GM23248 (cell line): Measurements from ENCODE around the gene FAM210B. TPM values are rescaled to one million over a fixed set of nuclear protein-coding genes. Genes with fewer than 3 reads are reported as not detected.

Experiments used
- DNase-seq: peaks from one replicate; pipeline ENCODE4 v3.0.0-alpha.2; 2015
- H2AFZ ChIP-seq: fragments of 200-600 bp; sonication (generic); 2 replicates; pipeline ENCODE4 v1.6.1; 2016; ENCODE audit warnings: antibody characterized with exemption
- H3F3A ChIP-seq: fragments of 200-600 bp; sonication (generic); 2 replicates; pipeline ENCODE4 v1.6.1; 2016; ENCODE audit warnings: mild to moderate bottlenecking, antibody characterized with exemption, mixed run types; ENCODE audit not compliant: insufficient read depth
- H3K27ac ChIP-seq: fragments of 200-600 bp; sonication (generic); 2 replicates; pipeline ENCODE4 v1.5.1; 2016; ENCODE audit warnings: mild to moderate bottlenecking
- H3K27me3 ChIP-seq: fragments of 200-600 bp; sonication (generic); replicated peaks from 2 replicates; pipeline ENCODE4 v1.6.1; 2016; ENCODE audit warnings: mild to moderate bottlenecking; ENCODE audit not compliant: insufficient read depth
- H3K36me3 ChIP-seq: fragments of 200-600 bp; sonication (generic); 2 replicates; pipeline ENCODE4 v1.6.1; 2016; ENCODE audit warnings: low read depth, mild to moderate bottlenecking
- H3K4me1 ChIP-seq: fragments of 200-600 bp; sonication (generic); 2 replicates; pipeline ENCODE4 v1.6.1; 2016; ENCODE audit warnings: mild to moderate bottlenecking; ENCODE audit not compliant: insufficient read depth
- H3K4me2 ChIP-seq: fragments of 200-600 bp; sonication (generic); one replicate; pipeline ENCODE4 v1.6.1; 2016; ENCODE audit warnings: mild to moderate bottlenecking; ENCODE audit not compliant: unreplicated experiment
- H3K4me3 ChIP-seq: fragments of 200-600 bp; sonication (generic); 2 replicates; pipeline ENCODE4 v1.5.1; 2016; ENCODE audit warnings: mild to moderate bottlenecking
- H3K79me2 ChIP-seq: fragments of 200-600 bp; sonication (generic); 2 replicates; pipeline ENCODE4 v1.6.1; 2016; ENCODE audit warnings: mild to moderate bottlenecking; ENCODE audit not compliant: insufficient read depth
- H3K9ac ChIP-seq: fragments of 200-600 bp; sonication (generic); 2 replicates; pipeline ENCODE4 v1.6.1; 2016; ENCODE audit warnings: mild to moderate bottlenecking
- H3K9me2 ChIP-seq: fragments of 200-600 bp; sonication (generic); 2 replicates; pipeline ENCODE4 v1.6.1; 2016; ENCODE audit warnings: mixed run types, mild to moderate bottlenecking, moderate library complexity; ENCODE audit not compliant: insufficient read depth
- H3K9me3 ChIP-seq: fragments of 200-600 bp; sonication (generic); one replicate; pipeline ENCODE4 v1.6.1; 2017; ENCODE audit warnings: low read depth
- H4K20me1 ChIP-seq: fragments of 200-600 bp; sonication (generic); 2 replicates; pipeline ENCODE4 v1.6.0; 2016; ENCODE audit not compliant: insufficient read depth
- EZH2 ChIP-seq: fragments of 200-600 bp; sonication (generic); IDR thresholded peaks from 2 replicates; pipeline ENCODE4 v1.6.1; 2018; ENCODE audit warnings: antibody characterized with exemption, mild to moderate bottlenecking; ENCODE audit not compliant: insufficient read depth, poor library complexity, severe bottlenecking
- EZH2phosphoT487 ChIP-seq: fragments of 200-600 bp; sonication (generic); IDR thresholded peaks from 2 replicates; pipeline ENCODE4 v1.6.1; 2018; ENCODE audit warnings: antibody characterized with exemption, moderate library complexity, mild to moderate bottlenecking, low read depth; ENCODE audit not compliant: insufficient read depth
- WGBS, 2 experiments: methylation state at CpG; one replicate each; pipeline ENCODE4 v1.1.6; 2015 to 2017; ENCODE audit warnings: low lambda C conversion rate in 2 of 2, low coverage in 1 of 2; ENCODE audit errors: missing lambda C conversion rate in 2 of 2; 5-methylcytosine and 5-hydroxymethylcytosine counted together
- in situ Hi-C: fragments of 300-500 bp; cut with MboI; formaldehyde crosslinking; loops from 2 replicates; pipeline ENCODE4 v1.15.0; 2020
- polyA plus RNA-seq: library from polyadenylated mRNA; unstranded; fragments of >200 nt; fragmentation: Nextera tagmentation; extraction: Ambion mirVana; gene quantifications from 2 replicates; pipeline ENCODE4 v1.2.1, GENCODE V29; 2016
- total RNA-seq: library from RNA; depleted of rRNA; stranded (reverse); fragments of >200 nt; shearing (Covaris generic); gene quantifications from 2 replicates; pipeline ENCODE4 v1.2.3, GENCODE V29; 2014

FAM210B gene
- total and polyA plus RNA-seq, 2 experiments from 2014 or later, result 91.0 to 95.7 TPM

DNA sequence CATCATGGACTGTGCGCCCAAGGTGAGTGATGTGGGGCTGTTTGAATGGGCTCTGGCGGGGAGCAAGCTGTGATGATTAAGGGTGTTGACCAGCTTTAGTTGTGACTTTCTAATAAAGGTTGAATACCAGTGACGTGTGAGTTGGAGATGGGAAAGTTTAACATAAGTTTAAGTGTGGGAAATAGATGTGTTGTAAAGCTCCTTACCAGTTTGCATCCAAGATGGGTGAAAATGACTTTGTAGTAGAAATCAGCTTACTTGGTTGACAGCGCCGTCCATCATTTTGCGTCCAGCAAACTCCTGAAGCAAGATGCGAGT, 53.7 kb downstream of the FAM210B start:
- H3K9me2 ChIP-seq, result no peaks in the 10 kb centered on the region
- peak overlapping the region; percentile 59 for H3K4me3 ChIP-seq
- no peaks in the 10 kb centered on the region for H3K27me3 ChIP-seq
- peak overlapping the region; percentile 59 for H3K9ac ChIP-seq
- no peak for TF ChIP-seq EZH2phosphoT487
- in situ Hi-C loops, result no loop called here
- H3K9me3 ChIP-seq, result no peaks in the 10 kb centered on the region
- peak overlapping the region; percentile 57 for H3K4me2 ChIP-seq
- 76 to 81% methylated on average over 7 of the region's 7 CpGs for WGBS, 2 experiments
- no peaks in the 10 kb centered on the region for H4K20me1 ChIP-seq
- H3F3A ChIP-seq, result peaks cover 57% of the 10 kb centered on the region
- H3K36me3 ChIP-seq, result peaks cover 6% of the 10 kb centered on the region; the same call in 1 of the 2 replicates
- peaks cover 52% of the 10 kb centered on the region for H3K4me1 ChIP-seq
- H3K79me2 ChIP-seq, result peaks cover 46% of the 10 kb centered on the region
- H2AFZ ChIP-seq, result peak overlapping the region; percentile 67
- peak overlapping the region; percentile 88 for H3K27ac ChIP-seq
- DNase-seq, result no peak

DNA sequence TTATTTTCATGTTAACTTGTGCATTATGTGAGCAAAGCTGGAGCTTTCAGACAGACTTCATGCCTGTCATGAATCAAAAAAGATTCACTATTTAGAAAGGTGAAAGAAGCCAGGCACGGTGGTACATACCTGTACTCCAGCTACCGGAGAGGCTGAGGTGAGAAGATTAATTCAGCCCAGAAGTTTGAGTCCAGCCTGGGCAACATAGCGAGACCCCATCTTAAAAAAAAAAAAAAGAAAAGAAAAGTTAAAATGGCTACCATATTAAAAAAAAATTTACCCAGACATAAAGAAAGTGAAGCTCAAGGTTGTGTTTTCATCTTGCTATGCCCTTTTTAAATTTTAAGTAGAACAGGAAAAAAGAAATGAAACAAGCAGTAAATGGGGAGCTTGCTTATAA, 54.2 kb downstream of the FAM210B start:
- in situ Hi-C loops, result no loop called here
- Histone ChIP-seq H3K4me3 (peak overlapping the region; percentile 59), H3K27ac (peak overlapping the region; percentile 88), H2AFZ (no peak overlapping the region), H4K20me1 (no peaks in the 10 kb centered on the region), H3K9ac (peak overlapping the region; percentile 59), H3K79me2 (peaks cover 50% of the 10 kb centered on the region), H3K36me3 (peaks cover 1% of the 10 kb centered on the region; the same call in 1 of the 2 replicates), H3K4me1 (peaks cover 57% of the 10 kb centered on the region), H3K4me2 (peak overlapping the region; percentile 57), H3K9me2 (no peaks in the 10 kb centered on the region), H3K9me3 (no peaks in the 10 kb centered on the region), H3K27me3 (no peaks in the 10 kb centered on the region), H3F3A (peaks cover 62% of the 10 kb centered on the region)
- 97 to 98% methylated on average over 3 of the region's 3 CpGs for WGBS, 2 experiments
- DNase-seq, result no peak
- TF ChIP-seq EZH2 (no peak), EZH2phosphoT487 (no peak)

DNA sequence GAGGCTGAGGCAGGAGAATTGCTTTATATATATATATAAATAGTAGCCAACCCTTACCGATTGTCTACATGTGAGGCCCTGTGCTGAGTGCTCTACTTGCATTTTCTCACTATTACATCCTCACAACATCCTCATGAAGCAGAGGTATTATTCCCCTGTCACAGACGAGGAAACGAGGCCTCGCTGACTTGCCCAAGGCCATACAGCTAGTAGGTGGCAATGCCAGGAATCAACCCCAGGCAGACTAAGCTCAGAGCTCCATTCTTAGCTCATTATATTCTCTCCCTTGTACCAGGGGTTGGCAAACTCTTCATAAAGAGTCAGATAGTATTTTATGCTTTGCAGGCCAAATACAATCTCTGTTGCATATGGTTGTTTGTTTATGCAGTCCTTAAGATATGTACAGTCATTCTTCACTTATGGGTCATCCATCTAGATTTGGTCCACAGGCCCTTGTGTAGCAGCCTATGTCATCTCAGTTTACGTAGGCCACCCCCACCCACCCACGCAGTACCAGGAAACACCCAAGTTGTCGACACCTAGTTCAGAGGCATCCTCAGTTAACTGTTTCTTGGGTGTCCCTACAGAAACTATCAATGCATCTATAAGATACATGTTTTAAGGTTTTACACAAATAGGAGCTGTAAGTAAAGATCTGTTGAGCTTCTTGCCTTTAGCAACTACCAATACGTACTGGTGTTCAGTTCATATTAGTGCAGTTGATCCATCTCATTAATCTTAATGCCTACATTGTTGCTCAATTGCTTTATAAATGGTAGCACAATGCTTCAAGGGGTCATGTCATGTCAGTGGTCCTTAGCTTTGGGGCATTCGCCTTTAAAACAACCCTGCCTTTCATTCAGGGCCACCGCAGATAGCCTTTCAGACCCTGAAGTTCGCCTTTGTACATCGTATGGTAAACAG, 56.3 kb downstream of the FAM210B start:
- H3K4me3 ChIP-seq, result no peak overlapping the region
- H3K79me2 ChIP-seq, result peaks cover 55% of the 10 kb centered on the region
- H3K9me3 ChIP-seq, result no peaks in the 10 kb centered on the region
- H3K27me3 ChIP-seq, result no peaks in the 10 kb centered on the region
- no peak overlapping the region for H2AFZ ChIP-seq
- H3K27ac ChIP-seq, result peak overlapping the region; percentile 88
- peak overlapping the region; percentile 38; the same call in 1 of the 2 replicates for H3K9ac ChIP-seq
- H3F3A ChIP-seq, result peaks cover 74% of the 10 kb centered on the region
- peak overlapping the region; percentile 57 for H3K4me2 ChIP-seq
- in situ Hi-C loops, result no loop called here
- WGBS, 2 experiments, result 64 to 65% methylated on average over 12 of the region's 12 CpGs
- TF ChIP-seq EZH2 (no peak), EZH2phosphoT487 (no peak)
- H3K36me3 ChIP-seq, result no peaks in the 10 kb centered on the region; the same call in 1 of the 2 replicates
- peaks cover 72% of the 10 kb centered on the region for H3K4me1 ChIP-seq
- peak; percentile 87 for DNase-seq
- H3K9me2 ChIP-seq, result no peaks in the 10 kb centered on the region
- H4K20me1 ChIP-seq, result no peaks in the 10 kb centered on the region

DNA sequence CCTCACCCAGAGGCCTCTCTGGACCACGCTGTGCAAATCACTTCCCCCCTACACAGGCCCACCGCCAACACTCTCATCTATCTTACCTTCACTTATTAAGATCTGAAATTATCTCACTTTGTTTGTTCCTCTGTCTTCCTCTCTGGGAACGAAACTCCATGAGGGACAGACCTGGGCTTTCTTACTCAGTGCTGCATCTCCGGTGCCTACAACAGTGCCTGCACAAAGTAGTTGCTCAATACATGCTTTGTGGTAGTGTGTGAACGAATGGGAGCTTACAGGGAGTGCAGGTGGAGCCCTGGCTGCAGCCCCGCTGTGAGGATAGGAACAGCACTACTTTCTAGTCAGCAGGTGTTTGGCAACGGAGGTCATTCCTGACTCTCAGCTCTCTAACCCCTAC, 58.6 kb downstream of the FAM210B start:
- H3K4me3 ChIP-seq, result no peak overlapping the region
- H2AFZ ChIP-seq, result no peak overlapping the region
- in situ Hi-C loops, result no loop called here
- no peak for TF ChIP-seq EZH2phosphoT487
- TF ChIP-seq EZH2, result no peak
- H3K9me2 ChIP-seq, result no peaks in the 10 kb centered on the region
- H3K9me3 ChIP-seq, result no peaks in the 10 kb centered on the region
- DNase-seq, result no peak
- peak overlapping the region; percentile 88 for H3K27ac ChIP-seq
- H3F3A ChIP-seq, result peaks cover 76% of the 10 kb centered on the region
- 92 to 93% methylated on average over 7 of the region's 7 CpGs for WGBS, 2 experiments
- peaks cover 55% of the 10 kb centered on the region for H3K79me2 ChIP-seq
- 0 out of 2 replicates have a peak overlapping the region, but pooled peaks have one; percentile 39 for H3K9ac ChIP-seq
- no peaks in the 10 kb centered on the region for H4K20me1 ChIP-seq
- peaks cover 75% of the 10 kb centered on the region for H3K4me1 ChIP-seq
- no peaks in the 10 kb centered on the region for H3K27me3 ChIP-seq
- no peaks in the 10 kb centered on the region; the same call in 1 of the 2 replicates for H3K36me3 ChIP-seq
- no peak overlapping the region for H3K4me2 ChIP-seq
